ENCODE results near the gene PRR33. TPM values are rescaled to one million over a fixed set of nuclear protein-coding genes. Genes with fewer than 3 reads are reported as not detected.
"Not testable (repeated sequence)": the region's sequence is repeated elsewhere in the genome, so short reads cannot be mapped to it uniquely, and the experiment has no call there.

PRR33 gene
- total and polyA plus RNA-seq, 2 donors: 0.28 TPM; not detected in 1

DNA sequence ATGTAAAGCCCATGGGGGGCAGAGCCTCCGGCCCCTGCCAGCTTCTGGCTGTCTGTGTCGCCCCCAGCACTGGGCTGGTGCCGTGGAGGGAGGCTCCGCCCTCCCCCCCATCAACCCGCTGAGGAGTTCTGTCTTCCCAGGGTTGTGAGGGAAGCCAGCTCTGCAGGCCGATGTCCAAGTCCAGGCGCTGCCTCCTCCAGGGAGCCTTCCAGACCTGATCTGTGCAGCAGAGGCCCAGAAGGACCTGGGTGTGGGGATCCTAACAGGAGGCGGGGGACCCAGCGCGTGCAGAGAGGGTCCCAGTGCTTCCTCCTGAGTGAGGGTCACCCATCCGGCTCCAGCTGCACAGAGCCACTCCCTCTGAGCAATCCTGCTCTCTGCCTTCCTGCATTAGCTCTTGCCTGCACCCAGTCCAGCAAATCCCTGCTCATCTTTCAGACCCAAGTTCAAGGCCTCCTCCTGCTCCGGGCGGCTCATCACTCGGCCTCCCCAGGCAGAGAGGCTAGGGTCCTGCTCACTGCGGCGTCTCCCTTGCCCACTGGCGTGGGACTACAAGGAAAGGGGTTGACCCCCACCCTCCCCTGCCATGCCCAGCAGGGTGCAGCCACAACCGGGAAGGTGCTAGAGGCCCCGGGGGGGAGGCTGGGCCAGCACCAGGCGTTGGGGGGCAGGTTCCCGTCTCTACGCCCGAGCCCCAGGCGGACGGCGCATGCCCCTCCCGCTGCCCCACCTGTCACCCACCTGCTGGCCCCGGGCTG lies 16.4 kb downstream of the PRR33 start:
- 43% methylated on average over 28 of the region's 28 CpGs for WGBS
- no peaks in the 10 kb centered on the region for H3K36me3 ChIP-seq (ENCODE audit: insufficient read depth)
- H3K4me1 ChIP-seq (ENCODE audit: insufficient read depth): no peaks in the 10 kb centered on the region
- DNase-seq (ENCODE audit: extremely low spot score): no peak
- H3K27ac ChIP-seq (ENCODE audit: low read depth): peak overlapping the region; percentile 72
- peak overlapping the region; percentile 10 for H3K4me3 ChIP-seq (ENCODE audit: low read depth, low read length)

DNA sequence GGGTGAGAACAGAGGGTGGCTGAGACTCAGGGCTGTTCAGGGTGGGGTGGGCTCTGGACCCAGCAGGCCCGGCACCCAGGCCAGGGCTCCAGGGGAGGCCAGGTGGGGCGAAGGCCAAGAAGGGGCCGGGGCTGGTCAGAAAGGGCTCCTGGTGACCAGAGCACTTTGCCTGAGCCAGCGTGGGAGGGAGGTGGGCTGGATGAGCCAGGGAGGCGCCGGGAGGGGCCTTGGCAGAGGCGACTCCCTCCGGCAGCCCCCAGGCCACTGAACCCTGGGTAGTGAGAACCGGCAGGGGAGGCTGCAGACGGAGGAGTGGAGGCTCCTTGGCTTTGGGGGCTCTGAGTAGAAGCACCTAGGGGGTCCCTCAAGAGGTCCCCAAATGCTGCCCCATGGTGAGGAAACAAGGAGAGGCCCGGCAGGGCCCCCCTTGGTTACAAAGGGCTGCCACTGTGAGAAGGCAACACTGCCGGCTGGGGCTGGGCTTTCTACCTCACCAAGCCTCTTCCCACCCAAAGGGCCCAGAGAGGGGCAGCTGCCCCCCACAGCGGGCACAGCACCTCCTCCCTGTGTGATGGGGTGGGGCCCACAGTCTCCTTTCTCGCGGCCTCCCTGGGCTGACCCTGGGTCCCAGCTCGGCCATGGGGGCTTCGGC lies 17.1 kb downstream of the PRR33 start:
- not testable (repeated sequence) for H3K4me1 ChIP-seq (ENCODE audit: insufficient read depth)
- WGBS: 63% methylated on average over 17 of the region's 17 CpGs

DNA sequence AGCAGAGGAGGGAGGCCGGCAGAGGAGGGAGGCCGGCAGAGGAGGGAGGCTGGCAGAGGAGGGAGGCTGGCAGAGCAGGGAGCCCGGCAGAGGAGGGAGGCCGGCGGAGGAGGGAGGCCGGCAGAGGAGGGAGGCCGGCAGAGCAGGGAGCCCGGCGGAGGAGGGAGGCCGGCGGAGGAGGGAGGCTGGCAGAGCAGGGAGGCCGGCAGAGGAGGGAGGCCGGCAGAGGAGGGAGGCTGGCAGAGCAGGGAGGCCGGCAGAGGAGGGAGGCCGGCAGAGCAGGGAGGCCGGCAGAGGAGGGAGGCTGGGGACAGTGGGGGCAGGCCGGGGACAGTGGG lies 17.9 kb downstream of the PRR33 start:
- DNase-seq (ENCODE audit: extremely low spot score); H3K36me3 ChIP-seq (ENCODE audit: insufficient read depth); H3K4me1 ChIP-seq (ENCODE audit: insufficient read depth): not testable (repeated sequence)
- Histone ChIP-seq H3K4me3 (ENCODE audit: low read depth, low read length) (peak overlapping the region; percentile 28), H3K27ac (ENCODE audit: low read depth) (peak overlapping the region; percentile 75)
- WGBS: 79% methylated on average over 17 of the region's 17 CpGs

More for the DNA sequence above, 17.1 kb downstream of the PRR33 start:
- Histone ChIP-seq H3K27ac (ENCODE audit: low read depth) (peak overlapping the region; percentile 72), H3K4me3 (ENCODE audit: low read depth, low read length) (peak overlapping the region; percentile 14)
- DNase-seq (ENCODE audit: extremely low spot score); H3K36me3 ChIP-seq (ENCODE audit: insufficient read depth): not testable (repeated sequence)

DNA sequence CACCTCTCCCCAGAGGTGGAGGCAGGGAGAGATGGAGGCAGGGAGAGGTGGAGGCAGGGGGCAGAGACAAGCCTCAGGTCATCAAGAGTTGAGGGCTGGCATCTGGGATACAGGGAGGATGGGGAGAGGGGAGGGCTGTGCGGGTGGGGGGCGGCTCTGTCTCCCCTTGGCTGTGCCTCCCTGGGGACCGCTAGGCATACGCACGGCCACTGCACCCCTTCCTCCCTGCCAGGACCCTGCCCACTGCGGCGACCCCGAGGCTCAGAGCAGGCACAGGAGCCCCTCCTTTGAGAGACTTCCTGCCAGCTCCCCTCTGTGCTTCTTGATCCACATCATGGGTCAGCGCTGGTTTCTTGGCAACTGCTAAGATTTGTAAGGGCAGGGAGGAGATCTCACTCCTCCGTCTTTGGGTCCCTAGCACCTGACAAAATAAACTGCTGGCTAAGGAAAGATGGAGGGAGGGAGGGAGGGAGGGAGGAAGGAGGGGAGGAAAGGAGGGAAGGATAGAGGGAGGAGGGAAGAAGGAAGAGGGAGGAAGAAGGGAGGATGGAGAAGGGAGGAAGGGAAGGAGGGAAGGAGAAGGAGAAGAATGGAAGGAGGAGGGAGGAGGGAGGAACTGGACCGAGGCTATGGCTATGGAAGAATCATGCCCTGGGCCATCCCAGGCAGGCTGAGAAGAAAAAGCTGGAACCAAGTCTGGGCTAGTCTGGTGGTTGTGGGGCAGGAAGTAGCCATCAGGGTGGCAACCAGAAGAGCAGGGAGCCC lies 18.5 kb downstream of the PRR33 start:
- peak overlapping the region; percentile 87 for H3K27ac ChIP-seq (ENCODE audit: low read depth)
- H3K4me3 ChIP-seq (ENCODE audit: low read depth, low read length): peak overlapping the region; percentile 62

DNA sequence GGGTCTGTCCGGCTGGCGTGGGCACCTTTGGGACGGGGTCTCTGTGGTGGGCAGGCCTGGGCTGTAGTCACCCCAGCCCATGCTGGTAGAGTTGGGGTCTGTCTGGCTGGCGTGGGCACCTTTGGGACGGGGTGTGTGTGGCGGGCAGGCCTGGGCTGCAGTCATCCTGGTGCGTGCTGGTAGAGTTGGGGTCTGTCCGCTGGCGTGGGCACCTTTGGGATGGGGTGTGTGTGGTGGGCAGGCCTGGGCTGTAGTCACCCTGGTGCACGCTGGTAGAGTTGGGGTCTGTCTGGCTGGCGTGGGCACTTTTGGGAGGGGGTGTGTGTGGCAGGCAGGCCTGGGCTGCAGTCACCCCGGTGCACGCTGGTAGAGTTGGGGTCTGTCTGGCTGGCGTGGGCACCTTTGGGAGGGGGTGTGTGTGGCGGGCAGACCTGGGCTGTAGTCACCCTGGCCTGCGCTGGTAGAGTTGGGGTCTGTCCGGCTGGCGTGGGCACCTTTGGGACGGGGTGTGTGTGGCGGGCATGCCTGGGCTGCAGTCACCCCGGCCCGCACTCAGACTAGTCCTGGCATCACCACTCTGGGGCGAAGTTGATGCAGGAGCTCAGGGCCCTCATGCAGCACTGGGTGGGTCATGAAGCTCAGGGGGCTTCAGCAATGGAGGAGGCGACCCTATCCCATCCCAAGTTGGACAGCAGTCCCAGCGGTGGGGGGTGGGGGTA lies 19.3 kb downstream of the PRR33 start:
- no peak for DNase-seq (ENCODE audit: extremely low spot score)
- H3K27ac ChIP-seq (ENCODE audit: low read depth): peak overlapping the region; percentile 87
- no peaks in the 10 kb centered on the region for H3K36me3 ChIP-seq (ENCODE audit: insufficient read depth)
- WGBS: 66% methylated on average over 25 of the region's 25 CpGs
- no peaks in the 10 kb centered on the region for H3K4me1 ChIP-seq (ENCODE audit: insufficient read depth)
- peak overlapping the region; percentile 62 for H3K4me3 ChIP-seq (ENCODE audit: low read depth, low read length)

More for the DNA sequence above, 18.5 kb downstream of the PRR33 start:
- H3K4me1 ChIP-seq (ENCODE audit: insufficient read depth): no peaks in the 10 kb centered on the region
- WGBS: 28% methylated on average over 11 of the region's 11 CpGs
- no peak for DNase-seq (ENCODE audit: extremely low spot score)
- H3K36me3 ChIP-seq (ENCODE audit: insufficient read depth): no peaks in the 10 kb centered on the region

DNA sequence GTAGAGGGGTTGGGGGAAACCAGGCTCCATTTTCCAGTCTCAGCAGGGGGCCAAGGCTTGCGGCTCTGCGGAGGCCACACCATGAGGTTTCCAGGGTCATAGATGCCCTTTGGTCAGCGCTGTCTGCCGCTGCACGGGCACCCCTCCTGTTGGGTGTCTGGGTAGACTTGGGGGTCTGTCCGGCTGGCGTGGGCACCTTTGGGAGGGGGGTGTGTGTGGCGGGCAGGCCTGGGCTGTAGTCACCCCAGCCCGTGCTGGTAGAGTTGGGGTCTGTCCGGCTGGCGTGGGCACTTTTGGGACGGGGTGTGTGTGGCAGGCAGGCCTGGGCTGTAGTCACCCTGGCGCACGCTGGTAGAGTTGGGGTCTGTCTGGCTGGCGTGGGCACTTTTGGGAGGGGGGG lies 20.2 kb downstream of the PRR33 start:
- H3K4me1 ChIP-seq (ENCODE audit: insufficient read depth): no peaks in the 10 kb centered on the region
- WGBS: 74% methylated on average over 15 of the region's 15 CpGs
- H3K4me3 ChIP-seq (ENCODE audit: low read depth, low read length): peak overlapping the region; percentile 62
- no peaks in the 10 kb centered on the region for H3K36me3 ChIP-seq (ENCODE audit: insufficient read depth)
- peak overlapping the region; percentile 87 for H3K27ac ChIP-seq (ENCODE audit: low read depth)
- DNase-seq (ENCODE audit: extremely low spot score): no peak

DNA sequence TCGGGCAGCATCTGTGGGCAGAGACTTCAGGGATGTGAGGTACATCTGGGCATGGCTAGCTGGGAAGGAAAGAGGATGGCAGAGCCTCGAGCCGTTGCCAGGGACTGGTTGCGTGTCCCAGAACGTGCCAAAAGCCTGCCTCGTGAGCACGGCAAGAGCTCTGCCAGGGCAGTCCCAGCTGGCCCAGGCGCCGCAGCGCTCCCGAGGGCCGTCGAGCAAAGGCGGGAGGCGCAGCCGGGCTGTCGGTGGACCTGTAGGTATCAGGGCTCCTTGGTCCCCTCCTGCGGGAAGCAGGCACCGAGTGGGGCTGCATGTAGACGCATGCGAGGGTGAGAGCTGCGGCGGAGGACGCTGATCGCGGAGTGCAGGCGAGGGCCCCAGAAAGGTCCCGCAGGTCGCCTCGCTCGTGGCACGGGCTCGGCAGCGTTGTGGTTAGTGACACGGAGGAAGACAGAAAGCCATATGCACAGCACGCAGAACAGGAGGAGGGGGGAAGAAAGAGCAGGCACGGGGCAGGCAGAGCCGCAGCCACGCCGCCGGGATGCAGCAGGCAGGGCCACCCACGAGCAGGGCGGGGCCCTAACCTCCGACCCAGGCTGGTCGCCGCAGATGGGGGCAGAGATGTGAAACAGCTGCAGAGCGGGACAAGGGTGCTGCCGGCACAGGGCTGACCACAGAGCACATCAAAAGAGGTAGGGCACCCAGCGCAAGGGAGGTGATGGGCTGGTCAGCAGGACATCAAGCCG lies 20.8 kb downstream of the PRR33 start:
- peak overlapping the region; percentile 62 for H3K4me3 ChIP-seq (ENCODE audit: low read depth, low read length)
- H3K4me1 ChIP-seq (ENCODE audit: insufficient read depth): no peaks in the 10 kb centered on the region
- WGBS: 35% methylated on average over 50 of the region's 50 CpGs

DNA sequence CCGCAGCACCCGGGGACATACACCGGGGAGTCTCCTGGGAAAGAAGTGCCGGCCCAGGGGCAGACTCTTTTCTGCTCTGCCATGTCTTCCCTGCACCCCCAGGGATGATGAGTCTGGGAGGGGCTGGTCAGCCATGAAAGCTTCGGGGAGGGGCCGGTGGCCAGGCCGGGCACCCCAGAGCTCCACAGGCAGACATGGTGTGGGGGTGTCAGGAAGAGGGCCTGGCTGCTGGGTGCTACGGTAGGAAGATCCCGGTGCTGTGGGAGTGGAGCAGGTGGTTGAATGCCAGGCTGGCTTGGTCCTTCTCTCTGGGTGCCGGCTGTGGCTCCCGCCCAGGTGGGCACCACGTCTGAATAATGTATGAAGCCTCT lies 21.4 kb downstream of the PRR33 start:
- Histone ChIP-seq H3K4me1 (ENCODE audit: insufficient read depth) (no peaks in the 10 kb centered on the region), H3K36me3 (ENCODE audit: insufficient read depth) (no peaks in the 10 kb centered on the region), H3K27ac (ENCODE audit: low read depth) (peak overlapping the region; percentile 87), H3K4me3 (ENCODE audit: low read depth, low read length) (peak overlapping the region; percentile 62)
- 54% methylated on average over 12 of the region's 12 CpGs for WGBS
- DNase-seq (ENCODE audit: extremely low spot score): no peak

More for the DNA sequence above, 20.8 kb downstream of the PRR33 start:
- H3K27ac ChIP-seq (ENCODE audit: low read depth): peak overlapping the region; percentile 87
- no peak for DNase-seq (ENCODE audit: extremely low spot score)
- H3K36me3 ChIP-seq (ENCODE audit: insufficient read depth): no peaks in the 10 kb centered on the region

DNA sequence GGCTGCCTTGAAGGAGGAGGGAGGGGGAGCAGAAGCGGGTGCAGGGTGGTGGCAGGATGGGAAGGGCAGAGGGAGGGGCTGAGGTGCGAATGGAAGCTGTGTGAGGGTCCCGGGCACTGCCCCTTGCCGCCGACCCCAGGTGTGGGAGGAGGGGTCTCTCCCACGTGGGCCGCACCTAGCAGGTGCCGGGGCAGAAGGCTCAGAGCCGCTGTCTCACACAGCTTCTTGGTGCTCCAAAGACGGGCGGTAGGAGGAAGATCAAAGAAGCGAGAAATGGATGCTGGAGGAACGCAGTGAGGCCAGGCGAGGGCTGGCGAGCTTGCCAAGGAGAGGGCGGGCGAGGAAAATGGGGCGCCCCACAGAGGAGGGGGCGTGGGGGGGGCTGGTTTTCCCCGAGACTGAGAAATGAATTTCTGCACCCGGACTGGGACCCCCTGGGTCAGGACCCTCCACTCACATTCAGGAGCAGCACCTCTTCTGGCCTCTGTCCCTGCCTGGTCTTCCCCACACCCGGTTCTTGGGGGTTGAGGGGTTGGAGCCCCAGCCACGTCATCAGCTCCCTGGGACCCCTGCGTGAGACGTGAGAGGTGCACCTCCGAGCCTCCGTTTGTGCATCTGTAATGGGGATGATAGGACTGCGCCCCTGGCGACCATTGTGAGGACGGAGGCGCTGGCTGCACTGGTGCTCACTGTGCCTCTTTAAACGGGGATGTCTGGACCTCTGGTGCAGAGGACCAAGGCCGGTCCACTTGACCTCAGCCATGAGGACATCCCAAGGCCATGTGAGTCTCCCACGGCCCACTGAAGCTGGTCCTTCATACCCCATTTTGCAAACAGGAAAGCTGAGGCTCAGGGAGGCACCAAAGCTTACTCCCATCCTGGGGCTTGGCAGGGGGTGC lies 22.0 kb downstream of the PRR33 start:
- Histone ChIP-seq H3K36me3 (ENCODE audit: insufficient read depth) (no peaks in the 10 kb centered on the region), H3K4me1 (ENCODE audit: insufficient read depth) (no peaks in the 10 kb centered on the region), H3K4me3 (ENCODE audit: low read depth, low read length) (peak overlapping the region; percentile 62), H3K27ac (ENCODE audit: low read depth) (peak overlapping the region; percentile 87)
- no peak for DNase-seq (ENCODE audit: extremely low spot score)
- WGBS: 59% methylated on average over 34 of the region's 34 CpGs

DNA sequence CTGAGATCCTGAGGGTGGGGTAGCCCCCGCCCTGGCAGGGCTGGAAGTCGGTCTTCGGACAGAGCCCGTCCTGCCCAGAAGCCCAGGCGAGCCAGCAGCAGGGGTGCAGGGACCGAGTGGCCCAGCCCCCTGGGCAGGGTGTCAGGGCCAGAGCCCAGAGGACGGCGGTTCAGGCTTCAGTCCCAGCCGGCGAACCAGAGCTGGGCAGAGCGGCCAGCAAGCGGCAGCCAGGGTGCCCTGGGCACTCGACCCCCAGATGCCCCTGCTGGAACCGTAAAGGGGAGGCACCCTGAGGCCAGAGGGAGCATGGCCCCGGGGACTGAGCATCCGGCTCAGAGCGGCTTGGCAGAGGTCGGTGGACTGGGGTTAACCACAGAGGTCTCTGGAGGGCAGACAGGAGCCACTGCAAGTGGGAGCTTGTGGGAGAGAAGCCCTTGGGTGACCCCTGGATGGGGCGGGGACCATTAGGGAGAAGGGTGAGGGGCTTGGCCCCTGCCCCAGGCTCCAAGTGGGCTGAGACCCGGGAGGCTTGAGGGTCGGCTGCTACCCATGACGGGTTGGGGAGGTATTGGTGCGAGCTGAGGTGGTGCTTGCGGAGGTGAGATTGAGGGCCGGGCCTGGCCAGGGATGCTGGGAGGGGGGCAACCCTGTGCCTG lies 22.9 kb downstream of the PRR33 start:
- WGBS: 59% methylated on average over 25 of the region's 25 CpGs
- Histone ChIP-seq H3K4me3 (ENCODE audit: low read depth, low read length) (peak overlapping the region; percentile 62), H3K4me1 (ENCODE audit: insufficient read depth) (no peaks in the 10 kb centered on the region), H3K27ac (ENCODE audit: low read depth) (peak overlapping the region; percentile 87), H3K36me3 (ENCODE audit: insufficient read depth) (no peaks in the 10 kb centered on the region)
- no peak for DNase-seq (ENCODE audit: extremely low spot score)

DNA sequence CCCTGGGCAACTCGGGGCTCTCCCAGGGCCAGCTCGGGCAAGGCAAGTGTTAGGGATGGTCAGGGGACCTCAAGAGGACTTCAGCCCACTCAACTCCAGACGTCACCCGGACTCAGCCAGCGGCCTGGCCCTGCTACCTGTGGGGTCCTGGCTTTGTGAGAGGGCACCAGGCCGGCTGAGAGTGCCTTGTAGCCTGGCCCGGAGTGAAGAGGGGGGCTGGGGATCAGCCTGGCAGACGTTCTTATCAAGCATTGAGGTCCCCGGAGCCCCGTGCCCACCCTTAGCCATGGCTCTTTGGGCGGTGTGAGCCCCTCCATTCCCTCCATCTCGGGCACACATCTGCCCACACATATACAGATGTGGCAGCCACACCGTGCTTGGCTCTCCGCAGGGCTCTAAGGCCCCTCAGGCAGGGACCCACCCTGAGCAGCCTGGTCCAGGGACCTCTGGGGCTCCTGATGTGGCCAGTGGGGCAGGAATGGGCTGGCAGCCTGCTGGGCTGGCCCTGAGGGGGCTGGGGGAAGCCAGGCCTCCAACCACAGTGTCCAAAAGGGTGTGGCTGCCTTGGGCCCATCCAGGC lies 23.5 kb downstream of the PRR33 start:
- Histone ChIP-seq H3K4me1 (ENCODE audit: insufficient read depth) (no peaks in the 10 kb centered on the region), H3K4me3 (ENCODE audit: low read depth, low read length) (peak overlapping the region; percentile 62), H3K27ac (ENCODE audit: low read depth) (peak overlapping the region; percentile 63), H3K36me3 (ENCODE audit: insufficient read depth) (no peaks in the 10 kb centered on the region)
- no peak for DNase-seq (ENCODE audit: extremely low spot score)
- WGBS: 73% methylated on average over 14 of the region's 14 CpGs
